ENCODE results near the gene PARP12.

The PARP12 gene

DNA sequence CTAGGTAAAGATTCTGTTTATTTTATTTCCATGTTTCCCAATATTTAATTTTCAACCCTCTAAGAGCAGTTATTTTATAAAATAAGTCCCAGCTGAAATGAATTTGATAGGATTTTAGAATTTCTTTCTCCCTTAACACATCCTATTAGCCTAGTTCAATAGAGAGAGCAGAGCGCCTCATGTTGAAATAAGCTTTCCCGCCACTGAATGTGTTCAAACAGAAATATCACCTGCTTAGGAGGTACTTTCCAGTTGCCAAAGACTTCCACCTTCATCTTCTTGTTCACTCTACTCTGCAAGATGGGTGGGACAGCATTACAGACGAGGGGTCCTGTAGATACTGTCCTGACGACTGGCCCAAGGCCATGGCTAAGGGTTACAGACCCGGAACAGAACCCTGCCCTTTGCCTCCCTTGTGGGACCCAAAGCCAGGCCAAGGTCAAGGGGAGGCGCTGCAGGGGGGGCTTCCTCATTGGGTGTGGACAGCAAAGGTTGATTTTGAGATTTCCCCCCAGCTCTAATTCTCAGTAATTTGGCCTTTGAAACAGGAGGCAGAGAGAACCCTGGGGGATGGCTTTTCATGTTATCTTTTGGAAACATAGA lies 62.0 kb downstream of the PARP12 start (continued):
- TF ChIP-seq TRIM28 (IDR thresholded peaks at IDR 0.05; ENCODE audit: borderline replicate concordance, low read length): no peak
- no peak for TF ChIP-seq RBAK (tag by site-specific recombination; IDR thresholded peaks at IDR 0.05)
- no peak for TF ChIP-seq ZNF214 (tag by site-specific recombination; IDR thresholded peaks at IDR 0.05; ENCODE audit: borderline replicate concordance)
- TF ChIP-seq KLF16 (tag by site-specific recombination; IDR thresholded peaks at IDR 0.05): no peak
- no peak for TF ChIP-seq ZNF391 (tag by site-specific recombination; IDR thresholded peaks at IDR 0.05; ENCODE audit: borderline replicate concordance, low read depth)
- TF ChIP-seq ZSCAN5A (tag by site-specific recombination; IDR thresholded peaks at IDR 0.05): no peak
- no peak for TF ChIP-seq ZSCAN18 (tag by site-specific recombination; IDR thresholded peaks at IDR 0.05)
- no peak for TF ChIP-seq ZNF48 (tag by site-specific recombination; IDR thresholded peaks at IDR 0.05)
- no peak for TF ChIP-seq ZNF791 (tag by site-specific recombination; IDR thresholded peaks at IDR 0.05)
- no peak for TF ChIP-seq ZNF501 (tag by site-specific recombination; IDR thresholded peaks at IDR 0.05)

DNA sequence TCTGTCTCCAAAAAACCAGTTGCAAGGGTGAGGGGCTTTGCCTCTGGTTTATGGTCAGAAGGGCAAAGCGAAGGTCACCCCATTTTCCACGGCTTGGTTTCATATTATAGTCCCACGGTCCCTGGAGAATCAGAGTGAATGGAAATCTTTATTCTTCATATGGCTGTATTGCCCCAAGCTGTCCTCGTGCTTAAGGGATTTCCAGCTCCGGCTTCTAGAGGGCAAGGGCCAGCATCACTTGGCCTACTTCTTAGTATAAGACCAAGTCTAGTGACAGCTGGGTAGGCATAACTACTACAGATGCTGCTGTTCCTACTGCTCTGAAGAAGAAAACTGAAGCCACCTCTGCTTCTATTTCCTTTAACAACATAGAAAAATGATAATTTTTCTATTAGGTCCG lies 63.2 kb downstream of the PARP12 start:
- CTCF ChIA-PET: interaction anchor here (0.6 to 1.8 kb wide), 4 partner anchors 9 to 921 kb away, joined by 4 to 8 read pairs (median 6); no protein-coding TSS in a partner anchor
- POLR2A ChIA-PET: no interaction called here
- TF ChIP-seq ZNF707 (tag by site-specific recombination; IDR thresholded peaks at IDR 0.05) (no peak), ZNF335 (tag by site-specific recombination; conservative IDR thresholded peaks at IDR 0.05) (no peak), ZNF404 (tag by site-specific recombination; IDR thresholded peaks at IDR 0.05) (no peak), ZNF16 (tag by site-specific recombination; IDR thresholded peaks at IDR 0.05; ENCODE audit: low read depth) (no peak), GFI1B (tag by site-specific recombination; IDR thresholded peaks at IDR 0.05) (no peak), ZNF529 (tag by site-specific recombination; IDR thresholded peaks at IDR 0.05; ENCODE audit: insufficient replicate concordance) (no peak), ZNF530 (tag by site-specific recombination; IDR thresholded peaks at IDR 0.05; ENCODE audit: low read depth) (no peak), ZSCAN5A (tag by site-specific recombination; IDR thresholded peaks at IDR 0.05) (no peak), ZBTB10 (tag by site-specific recombination; IDR thresholded peaks at IDR 0.05) (no peak), ZNF768 (tag by site-specific recombination; IDR thresholded peaks at IDR 0.05) (no peak), ZSCAN30 (tag by site-specific recombination; IDR thresholded peaks at IDR 0.05) (no peak), ZNF624 (tag by site-specific recombination; IDR thresholded peaks at IDR 0.05) (no peak)
- TF ChIP-seq, protein P1, sequence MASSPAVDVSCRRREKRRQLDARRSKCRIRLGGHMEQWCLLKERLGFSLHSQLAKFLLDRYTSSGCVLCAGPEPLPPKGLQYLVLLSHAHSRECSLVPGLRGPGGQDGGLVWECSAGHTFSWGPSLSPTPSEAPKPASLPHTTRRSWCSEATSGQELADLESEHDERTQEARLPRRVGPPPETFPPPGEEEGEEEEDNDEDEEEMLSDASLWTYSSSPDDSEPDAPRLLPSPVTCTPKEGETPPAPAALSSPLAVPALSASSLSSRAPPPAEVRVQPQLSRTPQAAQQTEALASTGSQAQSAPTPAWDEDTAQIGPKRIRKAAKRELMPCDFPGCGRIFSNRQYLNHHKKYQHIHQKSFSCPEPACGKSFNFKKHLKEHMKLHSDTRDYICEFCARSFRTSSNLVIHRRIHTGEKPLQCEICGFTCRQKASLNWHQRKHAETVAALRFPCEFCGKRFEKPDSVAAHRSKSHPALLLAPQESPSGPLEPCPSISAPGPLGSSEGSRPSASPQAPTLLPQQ (tag by site-specific recombination; IDR thresholded peaks at IDR 0.05): no peak
- no peaks in the 10 kb centered on the region for H3K4me1 ChIP-seq (ENCODE audit: control insufficient read depth, insufficient read depth, low read length)
- no peaks in the 10 kb centered on the region for H3K36me3 ChIP-seq (ENCODE audit: control insufficient read depth in 2 of 2, insufficient read depth in 1 of 2, low read length in 2 of 2)
- no peak overlapping the region for H3K27ac ChIP-seq (ENCODE audit: extremely low read depth, low read depth, low read length)
- no peak overlapping the region for H3K4me3 ChIP-seq (ENCODE audit: low read depth, low read length)
- no peaks in the 10 kb centered on the region for H3K9me3 ChIP-seq (ENCODE audit: control insufficient read depth, insufficient read depth, low read depth, low read length)

Measured in HEK293 (cell line).